SK-N-SH (cell line): ENCODE data around the gene RALA.

Source experiments
- ELF1 ChIP-seq: IDR thresholded peaks from 2 replicates; pipeline ENCODE4 v1.4.0; 2012
- EZH2phosphoT487 ChIP-seq: fragments of 200-600 bp; sonication (generic); IDR thresholded peaks from 2 replicates; pipeline ENCODE4 v1.6.1; 2017; ENCODE audit warnings: low read depth, mixed run types, mild to moderate bottlenecking, antibody characterized with exemption, moderate library complexity, borderline replicate concordance
- NFIC ChIP-seq: IDR thresholded peaks from 2 replicates; pipeline ENCODE4 v1.4.0; 2012; ENCODE audit warnings: borderline replicate concordance
- POLR2AphosphoS5 ChIP-seq: IDR thresholded peaks from 2 replicates; pipeline ENCODE4 v1.6.1; 2012; ENCODE audit warnings: low read depth, low read length
- RAD21 ChIP-seq: IDR thresholded peaks from 2 replicates; pipeline ENCODE4 v1.6.1; 2012; ENCODE audit warnings: mild to moderate bottlenecking, low read length
- SMC3 ChIP-seq: IDR thresholded peaks from 2 replicates; pipeline ENCODE4 v1.6.1; 2012; ENCODE audit warnings: low read depth, low read length, improper control_type of control experiment
- TAF1 ChIP-seq: IDR thresholded peaks from 2 replicates; pipeline ENCODE4 v1.6.1; 2012; ENCODE audit warnings: low read depth, mild to moderate bottlenecking, low read length, moderate library complexity, borderline replicate concordance
- TCF12 ChIP-seq: IDR thresholded peaks from 2 replicates; pipeline ENCODE4 v1.4.0; 2012
- TF ChIP-seq, protein P1 (sequence below): fragments of 200-600 bp; sonication (generic); IDR thresholded peaks from 2 replicates; pipeline ENCODE4 v1.6.1; 2017; ENCODE audit warnings: antibody characterized with exemption, mild to moderate bottlenecking, moderate library complexity
- TF ChIP-seq, protein P2 (sequence below): IDR thresholded peaks from 2 replicates; pipeline ENCODE4 v1.6.1; 2012; ENCODE audit warnings: mild to moderate bottlenecking, low read depth, low read length, moderate library complexity
- TF ChIP-seq, protein P3 (sequence below): IDR thresholded peaks from 2 replicates; pipeline ENCODE4 v1.4.0; 2012; ENCODE audit warnings: low read depth, borderline replicate concordance

DNA sequence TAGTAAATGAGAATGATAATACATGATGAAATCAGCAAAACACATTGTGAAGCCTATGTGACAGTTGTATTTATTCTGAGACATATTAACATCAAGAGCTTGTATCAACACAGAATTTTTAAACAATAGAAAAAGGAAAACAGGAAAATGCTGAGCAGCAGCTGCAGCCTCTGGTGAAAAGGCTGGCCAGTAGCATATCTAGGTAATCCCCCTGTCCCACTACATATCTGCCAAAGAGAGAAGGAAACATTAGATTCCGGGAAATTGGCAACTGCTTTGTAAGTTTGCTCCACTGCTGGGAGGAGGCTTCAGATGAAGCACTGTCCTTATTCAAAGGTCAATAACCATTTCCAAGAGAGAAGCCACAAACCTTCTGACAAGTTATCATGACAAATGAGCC lies 89.4 kb downstream of the RALA start:
- TF ChIP-seq, protein P1, sequence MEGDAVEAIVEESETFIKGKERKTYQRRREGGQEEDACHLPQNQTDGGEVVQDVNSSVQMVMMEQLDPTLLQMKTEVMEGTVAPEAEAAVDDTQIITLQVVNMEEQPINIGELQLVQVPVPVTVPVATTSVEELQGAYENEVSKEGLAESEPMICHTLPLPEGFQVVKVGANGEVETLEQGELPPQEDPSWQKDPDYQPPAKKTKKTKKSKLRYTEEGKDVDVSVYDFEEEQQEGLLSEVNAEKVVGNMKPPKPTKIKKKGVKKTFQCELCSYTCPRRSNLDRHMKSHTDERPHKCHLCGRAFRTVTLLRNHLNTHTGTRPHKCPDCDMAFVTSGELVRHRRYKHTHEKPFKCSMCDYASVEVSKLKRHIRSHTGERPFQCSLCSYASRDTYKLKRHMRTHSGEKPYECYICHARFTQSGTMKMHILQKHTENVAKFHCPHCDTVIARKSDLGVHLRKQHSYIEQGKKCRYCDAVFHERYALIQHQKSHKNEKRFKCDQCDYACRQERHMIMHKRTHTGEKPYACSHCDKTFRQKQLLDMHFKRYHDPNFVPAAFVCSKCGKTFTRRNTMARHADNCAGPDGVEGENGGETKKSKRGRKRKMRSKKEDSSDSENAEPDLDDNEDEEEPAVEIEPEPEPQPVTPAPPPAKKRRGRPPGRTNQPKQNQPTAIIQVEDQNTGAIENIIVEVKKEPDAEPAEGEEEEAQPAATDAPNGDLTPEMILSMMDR = no peak
- no peak for TF ChIP-seq EZH2phosphoT487
- TF ChIP-seq, protein P2, sequence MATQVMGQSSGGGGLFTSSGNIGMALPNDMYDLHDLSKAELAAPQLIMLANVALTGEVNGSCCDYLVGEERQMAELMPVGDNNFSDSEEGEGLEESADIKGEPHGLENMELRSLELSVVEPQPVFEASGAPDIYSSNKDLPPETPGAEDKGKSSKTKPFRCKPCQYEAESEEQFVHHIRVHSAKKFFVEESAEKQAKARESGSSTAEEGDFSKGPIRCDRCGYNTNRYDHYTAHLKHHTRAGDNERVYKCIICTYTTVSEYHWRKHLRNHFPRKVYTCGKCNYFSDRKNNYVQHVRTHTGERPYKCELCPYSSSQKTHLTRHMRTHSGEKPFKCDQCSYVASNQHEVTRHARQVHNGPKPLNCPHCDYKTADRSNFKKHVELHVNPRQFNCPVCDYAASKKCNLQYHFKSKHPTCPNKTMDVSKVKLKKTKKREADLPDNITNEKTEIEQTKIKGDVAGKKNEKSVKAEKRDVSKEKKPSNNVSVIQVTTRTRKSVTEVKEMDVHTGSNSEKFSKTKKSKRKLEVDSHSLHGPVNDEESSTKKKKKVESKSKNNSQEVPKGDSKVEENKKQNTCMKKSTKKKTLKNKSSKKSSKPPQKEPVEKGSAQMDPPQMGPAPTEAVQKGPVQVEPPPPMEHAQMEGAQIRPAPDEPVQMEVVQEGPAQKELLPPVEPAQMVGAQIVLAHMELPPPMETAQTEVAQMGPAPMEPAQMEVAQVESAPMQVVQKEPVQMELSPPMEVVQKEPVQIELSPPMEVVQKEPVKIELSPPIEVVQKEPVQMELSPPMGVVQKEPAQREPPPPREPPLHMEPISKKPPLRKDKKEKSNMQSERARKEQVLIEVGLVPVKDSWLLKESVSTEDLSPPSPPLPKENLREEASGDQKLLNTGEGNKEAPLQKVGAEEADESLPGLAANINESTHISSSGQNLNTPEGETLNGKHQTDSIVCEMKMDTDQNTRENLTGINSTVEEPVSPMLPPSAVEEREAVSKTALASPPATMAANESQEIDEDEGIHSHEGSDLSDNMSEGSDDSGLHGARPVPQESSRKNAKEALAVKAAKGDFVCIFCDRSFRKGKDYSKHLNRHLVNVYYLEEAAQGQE = no peak
- no peak for TF ChIP-seq TCF12
- no peak for TF ChIP-seq ELF1
- no peak for TF ChIP-seq POLR2AphosphoS5
- TF ChIP-seq SMC3 = no peak
- TF ChIP-seq NFIC = no peak
- TF ChIP-seq RAD21 = no peak
- TF ChIP-seq, protein P3, sequence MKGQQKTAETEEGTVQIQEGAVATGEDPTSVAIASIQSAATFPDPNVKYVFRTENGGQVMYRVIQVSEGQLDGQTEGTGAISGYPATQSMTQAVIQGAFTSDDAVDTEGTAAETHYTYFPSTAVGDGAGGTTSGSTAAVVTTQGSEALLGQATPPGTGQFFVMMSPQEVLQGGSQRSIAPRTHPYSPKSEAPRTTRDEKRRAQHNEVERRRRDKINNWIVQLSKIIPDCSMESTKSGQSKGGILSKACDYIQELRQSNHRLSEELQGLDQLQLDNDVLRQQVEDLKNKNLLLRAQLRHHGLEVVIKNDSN = no peak
- no peak for TF ChIP-seq TAF1
